Measurements from ENCODE around the gene COX17. TPM values are rescaled to one million over a fixed set of nuclear protein-coding genes. Genes with fewer than 3 reads are reported as not detected.

Gene COX17
- total RNA-seq, 1 donor from 2014 or later, result 28.3 TPM

- Mint-ChIP-seq H3K27me3 (no peaks in the 10 kb centered on the region), H3K9me3 (no peaks in the 10 kb centered on the region), H3K36me3 (peaks cover 4% of the 10 kb centered on the region), H3K4me3 (no peak overlapping the region), H3K27ac (no peak overlapping the region), H3K4me1 (ENCODE audit: unreplicated experiment) (peaks cover 17% of the 10 kb centered on the region)
- TF ChIP-seq CTCF (conservative IDR thresholded peaks at IDR 0.05), result no peak
- DNase-seq (ENCODE audit: extremely low spot score, unreplicated experiment), result no peak
Measured at GRCh38 chr3:119641416-119641815, 35.8 kb downstream of the COX17 start.

DNA sequence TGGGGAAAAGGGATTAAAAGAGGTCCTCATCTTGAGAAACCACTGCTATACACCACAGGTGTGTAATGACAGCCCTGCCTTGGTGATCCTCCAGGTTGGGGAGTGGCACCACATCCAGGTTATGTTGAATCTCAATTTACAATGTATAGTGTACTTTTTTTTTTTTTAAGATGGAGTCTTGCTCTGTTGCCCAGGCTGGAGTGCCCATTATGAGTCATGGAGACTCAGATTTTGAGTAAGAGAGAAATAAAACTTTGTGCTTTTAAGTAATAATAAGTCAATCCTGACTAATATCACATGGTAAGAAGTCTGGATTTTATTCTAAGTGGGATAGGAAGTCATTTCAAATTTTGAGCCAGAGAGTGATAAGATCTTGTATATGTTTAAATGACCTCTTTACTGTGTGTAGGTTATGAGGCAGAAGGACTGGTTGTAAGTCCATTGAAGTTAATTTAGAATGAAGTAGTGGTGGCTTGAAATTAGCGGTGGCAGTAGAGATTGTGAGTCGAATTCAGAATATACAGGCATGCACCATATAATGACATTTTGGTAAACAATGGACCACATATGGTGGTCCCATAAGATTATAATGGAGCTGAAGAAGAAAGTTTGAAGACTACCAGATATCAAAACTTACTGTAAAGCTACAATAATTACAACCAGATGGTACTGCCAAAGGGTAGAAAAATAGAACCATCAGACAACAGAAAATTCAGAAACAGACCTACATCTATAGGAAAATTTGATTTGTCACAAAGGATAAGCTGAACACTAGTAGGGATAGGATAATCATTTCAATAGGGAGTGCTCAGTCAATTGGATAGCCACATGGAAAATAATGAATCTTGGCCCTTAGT is 37.5 kb downstream of the COX17 start:
- Mint-ChIP-seq H3K9me3 (no peaks in the 10 kb centered on the region), H3K27ac (peak overlapping the region; percentile 90), H3K27me3 (no peaks in the 10 kb centered on the region), H3K36me3 (peaks cover 4% of the 10 kb centered on the region), H3K4me3 (no peak overlapping the region), H3K4me1 (ENCODE audit: unreplicated experiment) (peaks cover 17% of the 10 kb centered on the region)
- no peak for DNase-seq (ENCODE audit: extremely low spot score, unreplicated experiment)
- TF ChIP-seq CTCF (conservative IDR thresholded peaks at IDR 0.05), result no peak

GRCh38 chr3:119637679-119638477 is 39.3 kb downstream of the COX17 start:
- H3K27ac Mint-ChIP-seq, result peak overlapping the region; percentile 90
- H3K4me1 Mint-ChIP-seq (ENCODE audit: unreplicated experiment), result peaks cover 11% of the 10 kb centered on the region
- no peaks in the 10 kb centered on the region for H3K9me3 Mint-ChIP-seq
- no peak overlapping the region for H3K4me3 Mint-ChIP-seq
- no peak for TF ChIP-seq CTCF (conservative IDR thresholded peaks at IDR 0.05)
- DNase-seq (ENCODE audit: extremely low spot score, unreplicated experiment), result no peak
- no peaks in the 10 kb centered on the region for H3K27me3 Mint-ChIP-seq
- H3K36me3 Mint-ChIP-seq, result peaks cover 4% of the 10 kb centered on the region

- Mint-ChIP-seq H3K4me3 (no peak overlapping the region), H3K9me3 (no peaks in the 10 kb centered on the region), H3K27me3 (no peaks in the 10 kb centered on the region), H3K4me1 (ENCODE audit: unreplicated experiment) (peaks cover 15% of the 10 kb centered on the region), H3K36me3 (peaks cover 4% of the 10 kb centered on the region), H3K27ac (no peak overlapping the region)
- TF ChIP-seq CTCF (conservative IDR thresholded peaks at IDR 0.05), result no peak
- no peak for DNase-seq (ENCODE audit: extremely low spot score, unreplicated experiment)
Measured at GRCh38 chr3:119636891-119637611, 40.2 kb downstream of the COX17 start.

- no peak for DNase-seq (ENCODE audit: extremely low spot score, unreplicated experiment)
- Mint-ChIP-seq H3K27ac (no peak overlapping the region), H3K9me3 (no peaks in the 10 kb centered on the region), H3K36me3 (peaks cover 2% of the 10 kb centered on the region), H3K4me3 (no peak overlapping the region), H3K4me1 (ENCODE audit: unreplicated experiment) (peaks cover 21% of the 10 kb centered on the region), H3K27me3 (no peaks in the 10 kb centered on the region)
- TF ChIP-seq CTCF (conservative IDR thresholded peaks at IDR 0.05), result no peak
Measured at GRCh38 chr3:119636249-119636648, 41.0 kb downstream of the COX17 start.

Measured in type B pancreatic cell (in vitro differentiated cells).